K562 (cell line): ENCODE results near the gene COL5A1. TPM values are rescaled to one million over a fixed set of nuclear protein-coding genes. Genes with fewer than 3 reads are reported as not detected.

Experiments used
- ATAC-seq: fragments of 200-7000 bp; cut with Tn5 transposase; 3 replicates; pipeline ENCODE4 v1.9.1; 2020; ENCODE audit warnings: moderate library complexity
- BruUV-seq: library from RNA; stranded (reverse); fragments of 400-500 nt; replicated peaks from 2 replicates; lab custom pipeline; 2021; lab: Mats Ljungman, UMichigan
- CTCF ChIA-PET: fragments of 300-600 bp; formaldehyde crosslinking; extraction: SDS; loops from one replicate; lab custom pipeline; 2021; ENCODE audit warnings: low intra/inter-chr PET ratio; lab: Yijun Ruan, JAX
- POLR2A ChIA-PET: fragments of 300-600, 350-650 bp; sonication (Branson Sonifier 250); formaldehyde crosslinking; extraction: SDS; loops from one replicate; lab custom pipeline; 2021; ENCODE audit warnings: antibody characterized with exemption, inconsistent platforms; lab: Yijun Ruan, JAX
- DNase-seq, 4 experiments: peaks; one replicate each; pipeline versions ENCODE4 v3.0.0 to v3.0.0-alpha.2; 2011 to 2018; ENCODE audit warnings: low spot score in 3 of 4, mixed read lengths in 3 of 4; ENCODE audit errors: extremely low read depth in 1 of 4
- FAIRE-seq: peaks from 2 replicates; lab custom pipeline; 2011; peaks lifted over from hg19 to GRCh38; lab: Jason Lieb, UNC
- H2AFZ ChIP-seq: 2 replicates; pipeline ENCODE4 v1.6.0; 2011; ENCODE audit warnings: low read depth, low read length, control low read depth, inconsistent platforms
- H3K27ac ChIP-seq: fragments of 200-600 bp; 3 replicates; pipeline ENCODE4 v1.8.0; 2011; ENCODE audit warnings: low read depth, mild to moderate bottlenecking, control low read depth, inconsistent platforms, low read length, moderate library complexity, mixed read lengths; ENCODE audit errors: extremely low read depth
- H3K27me3 ChIP-seq, 2 experiments: fragments of 300-600 bp in 1 of 2; 2 replicates in 1 of 2; 3 replicates in 1 of 2; pipeline versions ENCODE4 v1.6.0 to v1.8.0; 2011; ENCODE audit warnings: inconsistent platforms in 2 of 2, low read length in 2 of 2, mild to moderate bottlenecking in 1 of 2, mixed read lengths in 1 of 2, moderate library complexity in 1 of 2; ENCODE audit not compliant: control insufficient read depth in 2 of 2, insufficient read depth in 2 of 2
- H3K36me3 ChIP-seq: fragments of 300-600 bp; 3 replicates; pipeline ENCODE4 v1.8.0; 2011; ENCODE audit warnings: mild to moderate bottlenecking, low read length, inconsistent platforms; ENCODE audit not compliant: control insufficient read depth, insufficient read depth
- H3K4me1 ChIP-seq, 2 experiments: fragments of 200-600 bp in 1 of 2; replicated peaks in 1 of 2; 2 replicates in 1 of 2; 3 replicates in 1 of 2; pipeline versions ENCODE4 v1.5.1 to v1.8.0; 2011; ENCODE audit warnings: inconsistent platforms in 2 of 2, low read length in 2 of 2, mild to moderate bottlenecking in 1 of 2, mixed read lengths in 1 of 2, moderate library complexity in 1 of 2; ENCODE audit not compliant: control insufficient read depth in 2 of 2, insufficient read depth in 2 of 2
- H3K4me2 ChIP-seq: 2 replicates; pipeline ENCODE4 v1.6.1; 2011; ENCODE audit warnings: low read length, control low read depth, inconsistent platforms, mixed read lengths; ENCODE audit not compliant: insufficient read depth
- H3K4me3 ChIP-seq: fragments of 200-600 bp; sonication (generic), shearing (Covaris generic); 2 replicates; pipeline ENCODE4 v1.5.1; 2016; ENCODE audit warnings: control low read depth, inconsistent platforms
- H3K79me2 ChIP-seq: fragments of 200-600 bp; 3 replicates; pipeline ENCODE4 v1.8.0; 2011; ENCODE audit warnings: low read length, inconsistent platforms; ENCODE audit not compliant: control insufficient read depth, insufficient read depth
- H3K9ac ChIP-seq, 2 experiments: 2 replicates each; pipeline versions ENCODE4 v1.6.0 to v1.6.1; 2011; ENCODE audit warnings: low read depth in 2 of 2, low read length in 2 of 2, control low read depth in 1 of 2, inconsistent platforms in 1 of 2, mild to moderate bottlenecking in 1 of 2, mixed read lengths in 1 of 2; ENCODE audit not compliant: insufficient read depth in 1 of 2
- H3K9me1 ChIP-seq: one replicate; pipeline ENCODE4 v1.6.0; 2011; ENCODE audit warnings: inconsistent platforms, mild to moderate bottlenecking, low read length, moderate library complexity; ENCODE audit not compliant: control insufficient read depth, insufficient read depth
- H3K9me3 ChIP-seq: replicated peaks from 2 replicates; pipeline ENCODE4 v1.5.1; 2011; ENCODE audit warnings: low read depth, low read length, inconsistent platforms; ENCODE audit not compliant: control insufficient read depth, insufficient read depth
- H4K20me1 ChIP-seq: replicated peaks from 2 replicates; pipeline ENCODE4 v1.6.1; 2011; ENCODE audit warnings: low read length, inconsistent platforms, mixed read lengths; ENCODE audit not compliant: control insufficient read depth, insufficient read depth
- BACH1 ChIP-seq: fragments of 200-800 bp; sonication (Bioruptor generic); IDR thresholded peaks from 2 replicates; pipeline ENCODE4 v1.6.1; 2016; ENCODE audit warnings: missing genetic modification characterization, missing compliant biosample characterization
- CTBP1 ChIP-seq: fragments of 450-650 bp; IDR thresholded peaks from 2 replicates; pipeline ENCODE4 v1.6.1; 2016; ENCODE audit warnings: borderline replicate concordance
- FOXK1 ChIP-seq: sonication (generic); formaldehyde crosslinking; IDR thresholded peaks from 2 replicates; pipeline ENCODE4 v1.8.0; 2022; ENCODE audit warnings: missing genetic modification reagents, mild to moderate bottlenecking, borderline replicate concordance
- FOXP4 ChIP-seq: sonication (generic); formaldehyde crosslinking; IDR thresholded peaks from 2 replicates; pipeline ENCODE4 v1.8.0; 2022; ENCODE audit warnings: mild to moderate bottlenecking, missing genetic modification reagents, borderline replicate concordance
- LCOR ChIP-seq: sonication (generic); formaldehyde crosslinking; IDR thresholded peaks from 2 replicates; pipeline ENCODE4 v1.8.0; 2022; ENCODE audit warnings: mild to moderate bottlenecking, missing genetic modification reagents
- MEIS2 ChIP-seq: fragments of 450-650 bp; IDR thresholded peaks from 2 replicates; pipeline ENCODE4 v1.6.1; 2014; ENCODE audit warnings: mild to moderate bottlenecking; ENCODE audit not compliant: partially characterized antibody
- POLR2G ChIP-seq: fragments of 200-400 bp; formaldehyde crosslinking; IDR thresholded peaks from 2 replicates; pipeline ENCODE4 v1.6.1; 2017; ENCODE audit warnings: low read depth, mild to moderate bottlenecking, antibody characterized with exemption, low read length, moderate library complexity
- SP2 ChIP-seq: IDR thresholded peaks from 2 replicates; pipeline ENCODE4 v1.6.1; 2011; ENCODE audit warnings: mild to moderate bottlenecking, low read depth, low read length, moderate library complexity; ENCODE audit not compliant: poor library complexity, severe bottlenecking; ENCODE audit errors: extremely low read depth
- SREBF2 ChIP-seq: sonication (generic); formaldehyde crosslinking; IDR thresholded peaks from 2 replicates; pipeline ENCODE4 v1.4.0; 2020; ENCODE audit warnings: mild to moderate bottlenecking, missing genetic modification reagents
- STAG1 ChIP-seq: sonication (generic); formaldehyde crosslinking; IDR thresholded peaks from 2 replicates; pipeline ENCODE4 v1.5.0; 2020; ENCODE audit warnings: missing genetic modification reagents, borderline replicate concordance
- TBL1XR1 ChIP-seq, 2 experiments: IDR thresholded peaks; 2 replicates each; pipeline ENCODE4 v1.6.1; 2012; ENCODE audit warnings: improper control_type of control experiment in 2 of 2, low read length in 2 of 2, mild to moderate bottlenecking in 1 of 2
- TCFL5 ChIP-seq: fragments of 250-450 bp; sonication (Bioruptor Pico); conservative IDR thresholded peaks from 2 replicates; pipeline ENCODE4 v1.6.1; 2021; ENCODE audit warnings: mild to moderate bottlenecking, moderate library complexity, matching md5 sums
- THAP12 ChIP-seq: fragments of 250-450 bp; sonication (Bioruptor Pico); IDR thresholded peaks from 2 replicates; pipeline ENCODE4 v1.9.0; 2021; ENCODE audit warnings: mild to moderate bottlenecking, inconsistent platforms
- THRAP3 ChIP-seq: fragments of 450-650 bp; IDR thresholded peaks from 2 replicates; pipeline ENCODE4 v1.6.1; 2016; ENCODE audit warnings: mild to moderate bottlenecking, inconsistent platforms, borderline replicate concordance
- ZKSCAN1 ChIP-seq: fragments of 150-350 bp; IDR thresholded peaks from 2 replicates; pipeline ENCODE4 v1.6.1; 2016; ENCODE audit warnings: low read depth, low read length
- ZNF41 ChIP-seq: fragments of 250-450 bp; sonication (Bioruptor Pico); conservative IDR thresholded peaks from 2 replicates; pipeline ENCODE4 v1.4.0; 2020; ENCODE audit warnings: mild to moderate bottlenecking
- ZNF57 ChIP-seq: fragments of 450-650 bp; formaldehyde crosslinking; IDR thresholded peaks from 2 replicates; pipeline ENCODE4 v1.4.0; 2020; ENCODE audit warnings: mild to moderate bottlenecking, moderate library complexity
- WGBS: fragments of 100-300 bp; shearing (Covaris generic); methylation state at CpG from one replicate; pipeline ENCODE4 v1.1.6; 2016; ENCODE audit warnings: low coverage, mixed read lengths; ENCODE audit not compliant: insufficient coverage; ENCODE audit errors: missing lambda C conversion rate; 5-methylcytosine and 5-hydroxymethylcytosine counted together
- in situ Hi-C: fragments of 300-500 bp; cut with MboI; formaldehyde crosslinking; loops from 4 replicates; pipeline ENCODE4 v1.15.0; 2018; ENCODE audit warnings: inconsistent platforms, mixed read lengths
- intact Hi-C: fragments of 100-400 bp; cut with micrococcal nuclease; formaldehyde crosslinking; loops from 2 replicates; pipeline ENCODE4 v1.14.2; 2022
- polyA plus RNA-seq, 8 experiments: library from polyadenylated mRNA; depleted of rRNA in 4 of 8; stranded (reverse) in 5 of 8; unstranded in 3 of 8; fragments of >200 nt; fragmentation: Nextera tagmentation in 2 of 8; fragmentation: Illumina TruSeq in 1 of 8; extraction: Ambion mirVana in 2 of 8; extraction: Trizol in 1 of 8; gene quantifications; 2 replicates each; pipeline versions ENCODE4 v1.2.1 to v1.2.3, GENCODE V29; 2011 to 2014; ENCODE audit warnings: inconsistent platforms in 1 of 8, missing spikeins in 1 of 8
- total RNA-seq, 7 experiments: library from RNA; depleted of rRNA in 6 of 7; stranded (reverse); fragments of >200 nt in 6 of 7; fragmentation: Illumina TruSeq in 2 of 7; extraction: Trizol in 2 of 7; gene quantifications; 2 replicates each; pipeline versions ENCODE4 v1.2.1 to v1.2.3, GENCODE V29; 2011 to 2021; ENCODE audit warnings: low replicate concordance in 1 of 7

Gene COL5A1
- total and polyA plus RNA-seq, 9 of the 15 experiments (the other 6 are each of a cell fraction or from before 2014, with no cell fraction given): under 0.01 to 0.13 (median 0.04) TPM; not detected in 6

GRCh38 chr9:134807716-134808446 lies 166.3 kb downstream of the COL5A1 start:
- Histone ChIP-seq H3K27me3 (peaks cover 2 to 39% of the 10 kb centered on the region in 2 experiments), H2AFZ (no peak overlapping the region), H3K4me1 (no peaks in the 10 kb centered on the region), H3K4me2 (no peak overlapping the region), H3K9me1 (no peaks in the 10 kb centered on the region), H4K20me1 (no peaks in the 10 kb centered on the region; the same call in 1 of the 2 replicates), H3K9me3 (no peaks in the 10 kb centered on the region; the same call in 1 of the 2 replicates), H3K36me3 (no peaks in the 10 kb centered on the region), H3K9ac (no peak overlapping the region), H3K27ac (no peak overlapping the region), H3K4me3 (no peak overlapping the region), H3K79me2 (no peaks in the 10 kb centered on the region)
- ATAC-seq: no peak
- ChIA-PET CTCF (no interaction called here), POLR2A (interaction anchor here (0.6 to 0.8 kb wide), 2 partner anchors 36 to 165 kb away, joined by 3 read pairs; no protein-coding TSS in a partner anchor)
- FAIRE-seq: no peak
- 1% methylated on average over 9 of the region's 9 CpGs for WGBS
- BruUV-seq: no TSS peak
- DNase-seq: no peak
- in situ Hi-C loops: no loop called here
- intact Hi-C loops: no loop called here
- TF ChIP-seq SREBF2: no peak
- TF ChIP-seq LCOR (CRISPR knock-in tag): no peak
- no peak for TF ChIP-seq TBL1XR1 (IDR thresholded peaks at IDR 0.05; ENCODE audit: low read length in 2 of 2)
- TF ChIP-seq TCFL5 (CRISPR knock-in tag): no peak
- no peak for TF ChIP-seq FOXP4
- no peak for TF ChIP-seq SP2
- TF ChIP-seq ZNF41 (CRISPR knock-in tag): no peak
- TF ChIP-seq MEIS2: no peak
- TF ChIP-seq BACH1 (tag): no peak
- TF ChIP-seq FOXK1 (CRISPR knock-in tag): no peak
- TF ChIP-seq ZNF57 (CRISPR knock-in tag): no peak
- TF ChIP-seq CTBP1: no peak
- no peak for TF ChIP-seq THAP12
- no peak for TF ChIP-seq THRAP3
- TF ChIP-seq ZKSCAN1: no peak
- TF ChIP-seq POLR2G: no peak
- no peak for TF ChIP-seq STAG1 (CRISPR knock-in tag)
